A673 (cell line): ENCODE measurements around the gene AQP5. TPM values are rescaled to one million over a fixed set of nuclear protein-coding genes. Genes with fewer than 3 reads are reported as not detected.

Source experiments
- BruUV-seq: library from RNA; stranded (reverse); fragments of 400-500 nt; replicated peaks from 2 replicates; lab custom pipeline; 2021; lab: Mats Ljungman, UMichigan
- CTCF ChIA-PET: fragments of 300-600 bp; sonication (Branson Sonifier 250); formaldehyde crosslinking; loops from one replicate; lab custom pipeline; 2022; ENCODE audit warnings: antibody characterized with exemption; lab: Charles Lee
- POLR2A ChIA-PET: fragments of 300-600 bp; sonication (Branson Sonifier 250); formaldehyde crosslinking; loops from one replicate; lab custom pipeline; 2022; ENCODE audit warnings: antibody characterized with exemption; ENCODE audit not compliant: low non-redundant PET; lab: Charles Lee
- DNase-seq: peaks from one replicate; pipeline ENCODE4 v3.0.0-alpha.2; 2015; ENCODE audit warnings: low spot score
- H3K27ac ChIP-seq: fragments of 200-600 bp; sonication (generic); 2 replicates; pipeline ENCODE4 v1.5.1; 2016; ENCODE audit warnings: mixed run types, low read depth, mild to moderate bottlenecking, mixed read lengths, antibody characterized with exemption, low read length; ENCODE audit not compliant: poor library complexity, severe bottlenecking
- H3K27me3 ChIP-seq: fragments of 200-600 bp; sonication (generic); replicated peaks from 2 replicates; pipeline ENCODE4 v1.6.1; 2017; ENCODE audit warnings: mixed run types, low read depth, mild to moderate bottlenecking, mixed read lengths, antibody characterized with exemption, low read length; ENCODE audit not compliant: insufficient read depth, poor library complexity
- H3K36me3 ChIP-seq: fragments of 200-600 bp; sonication (generic); 2 replicates; pipeline ENCODE4 v1.6.1; 2016; ENCODE audit warnings: mixed run types, mild to moderate bottlenecking, mixed read lengths, antibody characterized with exemption, low read length; ENCODE audit not compliant: insufficient read depth, poor library complexity, severe bottlenecking
- H3K4me1 ChIP-seq: fragments of 200-600 bp; sonication (generic); 2 replicates; pipeline ENCODE4 v1.6.1; 2017; ENCODE audit warnings: mixed run types, mild to moderate bottlenecking, mixed read lengths, antibody characterized with exemption, low read length; ENCODE audit not compliant: insufficient read depth, poor library complexity, severe bottlenecking
- H3K4me3 ChIP-seq: fragments of 200-600 bp; sonication (generic); 2 replicates; pipeline ENCODE4 v1.5.1; 2016; ENCODE audit warnings: low read depth, mixed run types, mild to moderate bottlenecking, mixed read lengths, low read length; ENCODE audit not compliant: poor library complexity, severe bottlenecking
- H3K9me3 ChIP-seq: fragments of 200-600 bp; sonication (generic); 2 replicates; pipeline ENCODE4 v1.6.1; 2016; ENCODE audit warnings: mixed run types, low read depth, mild to moderate bottlenecking, mixed read lengths, antibody characterized with exemption, low read length; ENCODE audit not compliant: poor library complexity, severe bottlenecking
- EZH2 ChIP-seq: fragments of 200-600 bp; sonication (generic); IDR thresholded peaks from 2 replicates; pipeline ENCODE4 v1.6.1; 2017; ENCODE audit warnings: borderline replicate concordance, low read depth, mild to moderate bottlenecking, mixed read lengths, antibody characterized with exemption, low read length; ENCODE audit not compliant: poor library complexity, severe bottlenecking
- intact Hi-C: fragments of 100-400 bp; cut with micrococcal nuclease; formaldehyde crosslinking; loops from one replicate; pipeline ENCODE4 v1.10.0; 2022; ENCODE audit not compliant: unreplicated experiment
- total RNA-seq: library from RNA; stranded (reverse); gene quantifications from 2 replicates; pipeline ENCODE4 v1.2.3, GENCODE V29; 2021
- TF ChIP-seq, protein P1 (sequence below): fragments of 300-800, 200-600 bp; sonication (generic); conservative IDR thresholded peaks from 2 replicates; pipeline ENCODE4 v1.5.1; 2017; ENCODE audit warnings: low read depth, mild to moderate bottlenecking, antibody characterized with exemption, low read length, moderate library complexity, mixed read lengths

Gene AQP5
- total RNA-seq, 1 experiment from 2014 or later = not detected

DNA sequence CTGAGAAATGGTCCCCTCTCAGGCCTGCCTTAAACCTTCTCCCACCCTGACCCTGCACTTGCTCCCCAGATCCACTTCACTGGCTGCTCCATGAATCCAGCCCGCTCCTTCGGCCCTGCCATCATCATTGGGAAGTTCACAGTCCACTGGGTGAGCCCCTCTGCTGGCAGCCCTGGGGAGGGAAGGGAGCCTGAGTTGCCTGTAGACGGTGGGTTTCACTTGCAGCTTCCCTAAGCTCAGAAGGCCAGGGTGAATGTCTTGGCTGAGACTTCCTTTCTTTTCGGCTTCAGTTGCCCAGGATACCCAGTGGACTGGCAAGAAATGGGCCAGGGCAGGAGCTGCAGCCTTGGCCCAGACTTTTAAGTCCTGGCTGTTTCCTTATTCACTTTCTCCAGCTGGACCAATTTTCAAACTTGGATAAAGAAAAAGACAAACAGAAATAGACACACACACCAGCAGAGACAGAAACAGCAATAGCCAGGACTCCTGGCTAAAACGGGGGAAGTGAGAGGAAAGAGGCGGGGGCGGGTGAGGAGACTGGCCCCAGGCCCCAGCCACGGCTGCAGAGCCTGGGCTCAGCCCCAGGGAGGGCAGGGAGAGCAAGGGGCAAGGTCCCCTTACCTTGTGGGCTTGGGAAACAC is 13.1 kb downstream of the AQP5 start:
- Histone ChIP-seq H3K27ac (no peak overlapping the region), H3K36me3 (no peaks in the 10 kb centered on the region), H3K9me3 (no peaks in the 10 kb centered on the region), H3K27me3 (no peaks in the 10 kb centered on the region), H3K4me1 (no peaks in the 10 kb centered on the region), H3K4me3 (no peak overlapping the region)
- intact Hi-C loops = no loop called here
- no TSS peak for BruUV-seq
- no peak for DNase-seq
- ChIA-PET POLR2A (no interaction called here), CTCF (no interaction called here)
- no peak for TF ChIP-seq EZH2
- TF ChIP-seq, protein P1, sequence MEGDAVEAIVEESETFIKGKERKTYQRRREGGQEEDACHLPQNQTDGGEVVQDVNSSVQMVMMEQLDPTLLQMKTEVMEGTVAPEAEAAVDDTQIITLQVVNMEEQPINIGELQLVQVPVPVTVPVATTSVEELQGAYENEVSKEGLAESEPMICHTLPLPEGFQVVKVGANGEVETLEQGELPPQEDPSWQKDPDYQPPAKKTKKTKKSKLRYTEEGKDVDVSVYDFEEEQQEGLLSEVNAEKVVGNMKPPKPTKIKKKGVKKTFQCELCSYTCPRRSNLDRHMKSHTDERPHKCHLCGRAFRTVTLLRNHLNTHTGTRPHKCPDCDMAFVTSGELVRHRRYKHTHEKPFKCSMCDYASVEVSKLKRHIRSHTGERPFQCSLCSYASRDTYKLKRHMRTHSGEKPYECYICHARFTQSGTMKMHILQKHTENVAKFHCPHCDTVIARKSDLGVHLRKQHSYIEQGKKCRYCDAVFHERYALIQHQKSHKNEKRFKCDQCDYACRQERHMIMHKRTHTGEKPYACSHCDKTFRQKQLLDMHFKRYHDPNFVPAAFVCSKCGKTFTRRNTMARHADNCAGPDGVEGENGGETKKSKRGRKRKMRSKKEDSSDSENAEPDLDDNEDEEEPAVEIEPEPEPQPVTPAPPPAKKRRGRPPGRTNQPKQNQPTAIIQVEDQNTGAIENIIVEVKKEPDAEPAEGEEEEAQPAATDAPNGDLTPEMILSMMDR = no peak

- Histone ChIP-seq H3K9me3 (no peaks in the 10 kb centered on the region), H3K27ac (no peak overlapping the region), H3K36me3 (no peaks in the 10 kb centered on the region), H3K4me1 (no peaks in the 10 kb centered on the region), H3K4me3 (no peak overlapping the region), H3K27me3 (no peaks in the 10 kb centered on the region)
- TF ChIP-seq, protein P1 = no peak
- TF ChIP-seq EZH2 = no peak
- intact Hi-C loops = no loop called here
- BruUV-seq = no TSS peak
- no peak for DNase-seq
- CTCF ChIA-PET = no interaction called here
- POLR2A ChIA-PET = interaction anchor here (0.5 kb wide), 1 partner anchor 546 kb away, joined by 22 read pairs; no protein-coding TSS in a partner anchor
These were observed 13.7 kb downstream of the AQP5 start for GRCh38 chr12:49975318-49975761.

DNA sequence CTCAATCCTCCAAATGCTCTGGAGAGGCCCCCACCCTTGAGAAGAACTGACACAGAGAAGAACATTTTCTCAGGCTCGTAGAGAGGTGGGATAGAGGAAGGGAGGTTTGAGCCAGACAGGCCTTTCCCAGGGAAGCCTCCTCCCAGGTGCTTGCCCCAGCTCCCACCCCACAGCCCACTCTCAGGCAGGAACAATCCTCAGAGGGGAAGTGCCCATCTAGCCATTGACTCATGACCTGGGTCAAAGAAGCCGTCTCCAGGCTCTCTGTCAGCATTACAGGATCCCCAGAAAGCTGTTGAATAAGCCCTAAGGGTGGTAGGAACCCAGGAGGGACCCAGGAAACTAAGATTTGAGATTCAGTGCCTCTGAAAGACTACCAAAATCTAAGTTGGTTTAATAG is 14.9 kb downstream of the AQP5 start:
- ChIA-PET POLR2A (interaction anchor here (0.6 kb wide), 1 partner anchor 233 kb away, joined by 4 read pairs; no protein-coding TSS in a partner anchor), CTCF (no interaction called here)
- BruUV-seq = no TSS peak
- Histone ChIP-seq H3K27me3 (no peaks in the 10 kb centered on the region), H3K4me1 (no peaks in the 10 kb centered on the region), H3K27ac (no peak overlapping the region), H3K4me3 (no peak overlapping the region), H3K9me3 (no peaks in the 10 kb centered on the region), H3K36me3 (no peaks in the 10 kb centered on the region)
- TF ChIP-seq EZH2 = no peak
- TF ChIP-seq, protein P1 = no peak
- DNase-seq = no peak
- intact Hi-C loops = no loop called here
